Activated CD4-positive, alpha-beta T cell treated with anti-CD3 and anti-CD28 coated beads, Interleukin-2, amount 10 ng/mL, durations not matched to agents 7 days and 5 days (primary cell): ENCODE measurements around the gene MOV10. TPM values are rescaled to one million over a fixed set of nuclear protein-coding genes. Genes with fewer than 3 reads are reported as not detected.
A peak's percentile ranks its signal among the peaks of the same experiment; 100 is the strongest.

ENCODE experiments used
- CTCF ChIA-PET: fragments of 350-600 bp; sonication (Branson Sonifier 250); formaldehyde crosslinking; loops from one replicate; lab custom pipeline; 2021; ENCODE audit warnings: antibody characterized with exemption; lab: Charles Lee
- POLR2A ChIA-PET: fragments of 350-600 bp; sonication (Branson Sonifier 250); formaldehyde crosslinking; loops from one replicate; lab custom pipeline; 2021; ENCODE audit warnings: antibody characterized with exemption; lab: Charles Lee
- DNase-seq: peaks from one replicate; pipeline ENCODE4 v3.0.0-alpha.2; 2020
- H3K27ac Mint-ChIP-seq: one replicate; pipeline ENCODE4 v1.8.0; 2021; ENCODE audit warnings: mild to moderate bottlenecking, moderate library complexity, mixed read lengths
- H3K27me3 Mint-ChIP-seq: one replicate; pipeline ENCODE4 v1.8.0; 2021; ENCODE audit warnings: mixed read lengths
- H3K36me3 Mint-ChIP-seq: one replicate; pipeline ENCODE4 v1.8.0; 2021; ENCODE audit warnings: low read depth, mixed read lengths
- H3K4me1 Mint-ChIP-seq: one replicate; pipeline ENCODE4 v1.8.0; 2021; ENCODE audit warnings: mixed read lengths
- H3K4me3 Mint-ChIP-seq: one replicate; pipeline ENCODE4 v1.8.0; 2021; ENCODE audit warnings: mild to moderate bottlenecking, moderate library complexity, mixed read lengths
- H3K9me3 Mint-ChIP-seq: one replicate; pipeline ENCODE4 v1.8.0; 2021; ENCODE audit warnings: mixed read lengths
- total RNA-seq, 2 experiments: library from RNA; stranded (reverse); gene quantifications; one replicate each; pipeline ENCODE4 v1.2.3, GENCODE V29; 2021

Gene MOV10
- total RNA-seq, 2 experiments from 2014 or later, result 118 to 126 TPM

GRCh38 chr1:112694363-112694929 lies 20.0 kb downstream of the MOV10 start:
- no peak overlapping the region for H3K27ac Mint-ChIP-seq
- no peaks in the 10 kb centered on the region for H3K9me3 Mint-ChIP-seq
- DNase-seq, result no peak
- peaks cover 3% of the 10 kb centered on the region for H3K4me1 Mint-ChIP-seq
- H3K4me3 Mint-ChIP-seq, result no peak overlapping the region
- H3K36me3 Mint-ChIP-seq, result peaks cover 33% of the 10 kb centered on the region
- H3K27me3 Mint-ChIP-seq, result no peaks in the 10 kb centered on the region
- CTCF ChIA-PET, result interaction anchor here (0.9 kb wide), 1 partner anchor 15 kb away, joined by 3 read pairs; no protein-coding TSS in a partner anchor
- POLR2A ChIA-PET, result no interaction called here

- H3K9me3 Mint-ChIP-seq, result no peaks in the 10 kb centered on the region
- H3K36me3 Mint-ChIP-seq, result peaks cover 41% of the 10 kb centered on the region
- POLR2A ChIA-PET, result no interaction called here
- H3K27ac Mint-ChIP-seq, result no peak overlapping the region
- no peaks in the 10 kb centered on the region for H3K27me3 Mint-ChIP-seq
- CTCF ChIA-PET, result no interaction called here
- H3K4me1 Mint-ChIP-seq, result peaks cover 11% of the 10 kb centered on the region
- H3K4me3 Mint-ChIP-seq, result no peak overlapping the region
- DNase-seq, result no peak
Observed at GRCh38 chr1:112695276-112695675, 20.8 kb downstream of the MOV10 start.

GRCh38 chr1:112696578-112697314 lies 22.3 kb downstream of the MOV10 start:
- H3K9me3 Mint-ChIP-seq, result no peaks in the 10 kb centered on the region
- peaks cover 26% of the 10 kb centered on the region for H3K4me1 Mint-ChIP-seq
- POLR2A ChIA-PET, result no interaction called here
- H3K4me3 Mint-ChIP-seq, result no peak overlapping the region
- DNase-seq, result no peak
- H3K27me3 Mint-ChIP-seq, result no peaks in the 10 kb centered on the region
- CTCF ChIA-PET, result interaction anchor here (0.6 to 1.2 kb wide), 2 partner anchors 22 to 34 kb away, joined by 3 read pairs; partner anchors contain the start of gene MOV10
- peaks cover 43% of the 10 kb centered on the region for H3K36me3 Mint-ChIP-seq
- H3K27ac Mint-ChIP-seq, result no peak overlapping the region

- no peaks in the 10 kb centered on the region for H3K27me3 Mint-ChIP-seq
- H3K27ac Mint-ChIP-seq, result no peak overlapping the region
- H3K4me1 Mint-ChIP-seq, result peaks cover 35% of the 10 kb centered on the region
- no peak overlapping the region for H3K4me3 Mint-ChIP-seq
- ChIA-PET POLR2A (no interaction called here), CTCF (interaction anchor here (1.2 kb wide), 1 partner anchor 23 kb away, joined by 3 read pairs; the partner anchor contains the start of gene MOV10)
- DNase-seq, result no peak
- peaks cover 44% of the 10 kb centered on the region for H3K36me3 Mint-ChIP-seq
- no peaks in the 10 kb centered on the region for H3K9me3 Mint-ChIP-seq
Observed at GRCh38 chr1:112697781-112698201, 23.3 kb downstream of the MOV10 start.

- Mint-ChIP-seq H3K4me3 (no peak overlapping the region), H3K4me1 (peaks cover 38% of the 10 kb centered on the region), H3K27me3 (no peaks in the 10 kb centered on the region), H3K36me3 (peaks cover 42% of the 10 kb centered on the region), H3K27ac (peak overlapping the region; percentile 19), H3K9me3 (no peaks in the 10 kb centered on the region)
- CTCF ChIA-PET, result interaction anchor here (0.7 to 2.5 kb wide), 5 partner anchors 10 to 24 kb away, joined by 3 to 10 read pairs (median 3); partner anchors contain the start of gene MOV10
- POLR2A ChIA-PET, result no interaction called here
- DNase-seq, result no peak
Observed at GRCh38 chr1:112698366-112699310, 24.2 kb downstream of the MOV10 start.

GRCh38 chr1:112699425-112700144 lies 25.1 kb downstream of the MOV10 start:
- Mint-ChIP-seq H3K4me3 (no peak overlapping the region), H3K36me3 (peaks cover 42% of the 10 kb centered on the region), H3K4me1 (peaks cover 48% of the 10 kb centered on the region), H3K9me3 (no peaks in the 10 kb centered on the region), H3K27me3 (no peaks in the 10 kb centered on the region), H3K27ac (peak overlapping the region; percentile 82)
- ChIA-PET CTCF (interaction anchor here (0.6 to 2.5 kb wide), 4 partner anchors 9 to 58 kb away, joined by 3 to 10 read pairs (median 6); partner anchors contain the start of gene MOV10), POLR2A (no interaction called here)
- DNase-seq, result no peak

- Mint-ChIP-seq H3K4me3 (no peak overlapping the region), H3K36me3 (peaks cover 32% of the 10 kb centered on the region), H3K9me3 (no peaks in the 10 kb centered on the region), H3K4me1 (peaks cover 57% of the 10 kb centered on the region), H3K27me3 (no peaks in the 10 kb centered on the region), H3K27ac (peak overlapping the region; percentile 82)
- POLR2A ChIA-PET, result no interaction called here
- DNase-seq, result peak; percentile 67
- CTCF ChIA-PET, result interaction anchor here (0.6 to 2.5 kb wide), 4 partner anchors 8 to 1106 kb away, joined by 3 to 10 read pairs (median 6); partner anchors contain the start of gene MOV10
Observed at GRCh38 chr1:112700290-112701226, 26.1 kb downstream of the MOV10 start.

- no peaks in the 10 kb centered on the region for H3K9me3 Mint-ChIP-seq
- H3K4me3 Mint-ChIP-seq, result no peak overlapping the region
- H3K4me1 Mint-ChIP-seq, result peaks cover 66% of the 10 kb centered on the region
- H3K36me3 Mint-ChIP-seq, result peaks cover 31% of the 10 kb centered on the region
- no peaks in the 10 kb centered on the region for H3K27me3 Mint-ChIP-seq
- peak overlapping the region; percentile 82 for H3K27ac Mint-ChIP-seq
- CTCF ChIA-PET, result interaction anchor here (1.3 to 4.2 kb wide), 2 partner anchors 16 to 28 kb away, joined by 3 to 45 read pairs; partner anchors contain the start of gene PPM1J
- DNase-seq, result no peak
- POLR2A ChIA-PET, result no interaction called here
Observed at GRCh38 chr1:112701227-112702066, 27.0 kb downstream of the MOV10 start.

- DNase-seq, result no peak
- Mint-ChIP-seq H3K4me3 (no peak overlapping the region), H3K4me1 (peaks cover 66% of the 10 kb centered on the region), H3K9me3 (no peaks in the 10 kb centered on the region), H3K36me3 (peaks cover 26% of the 10 kb centered on the region), H3K27ac (peak overlapping the region; percentile 82), H3K27me3 (no peaks in the 10 kb centered on the region)
- ChIA-PET CTCF (interaction anchor here (0.6 to 4.2 kb wide), 3 partner anchors 15 to 49 kb away, joined by 3 to 45 read pairs (median 6); partner anchors contain the start of gene PPM1J), POLR2A (no interaction called here)
Observed at GRCh38 chr1:112702067-112702395, 27.6 kb downstream of the MOV10 start.

- peak overlapping the region; percentile 82 for H3K27ac Mint-ChIP-seq
- no peak overlapping the region for H3K4me3 Mint-ChIP-seq
- H3K9me3 Mint-ChIP-seq, result no peaks in the 10 kb centered on the region
- POLR2A ChIA-PET, result interaction anchor here (0.6 kb wide), 1 partner anchor 1557 kb away, joined by 3 read pairs; no protein-coding TSS in a partner anchor
- peaks cover 70% of the 10 kb centered on the region for H3K4me1 Mint-ChIP-seq
- CTCF ChIA-PET, result interaction anchor here (0.6 to 4.2 kb wide), 3 partner anchors 15 to 50 kb away, joined by 3 to 45 read pairs (median 6); partner anchors contain the start of gene PPM1J
- no peak for DNase-seq
- peaks cover 26% of the 10 kb centered on the region for H3K36me3 Mint-ChIP-seq
- H3K27me3 Mint-ChIP-seq, result peaks cover 3% of the 10 kb centered on the region
Observed at GRCh38 chr1:112702420-112703261, 28.2 kb downstream of the MOV10 start.
